Peyer's patch (tissue), 4 donors: ENCODE results near the gene NDUFS6. TPM values are rescaled to one million over a fixed set of nuclear protein-coding genes. Genes with fewer than 3 reads are reported as not detected.
"Not testable (repeated sequence)": the region's sequence is repeated elsewhere in the genome, so short reads cannot be mapped to it uniquely, and the experiment has no call there.

Experiments used
- DNase-seq, 3 donors: peaks; one replicate each; pipeline ENCODE4 v3.0.0-alpha.2; 2017 to 2019
- H3K27ac ChIP-seq, 4 donors: fragments of 200-600 bp; sonication (generic); one replicate each; pipeline ENCODE4 v1.5.1; 2016 to 2019
- H3K27me3 ChIP-seq, 2 donors: fragments of 200-600 bp; sonication (generic); one replicate each; pipeline ENCODE4 v1.5.1; 2019
- H3K36me3 ChIP-seq, 3 donors: fragments of 200-600 bp; sonication (generic); one replicate each; pipeline ENCODE4 v1.5.1; 2016 to 2019
- H3K4me1 ChIP-seq, 4 donors: fragments of 200-600 bp; sonication (generic); one replicate each; pipeline ENCODE4 v1.5.1; 2016 to 2019
- H3K4me3 ChIP-seq, 4 donors: fragments of 200-600 bp; sonication (generic); 1 replicate in 3 of 4; 2 replicates in 1 of 4; pipeline ENCODE4 v1.5.1; 2016 to 2019; ENCODE audit warnings: mild to moderate bottlenecking in 1 of 4
- H3K9me3 ChIP-seq, 4 donors: fragments of 200-600 bp; sonication (generic); one replicate each; pipeline ENCODE4 v1.5.1; 2016 to 2019; ENCODE audit warnings: mild to moderate bottlenecking in 1 of 4
- POLR2A ChIP-seq, 2 donors: fragments of 450-650 bp; IDR thresholded peaks; one replicate each; pipeline ENCODE4 v1.5.1; 2017; ENCODE audit warnings: antibody characterized with exemption in 2 of 2, mild to moderate bottlenecking in 2 of 2, moderate library complexity in 2 of 2
- total RNA-seq, 4 donors: library from RNA; depleted of rRNA; stranded (reverse); fragments of >200 nt; gene quantifications; one replicate each; pipeline ENCODE4 v1.1.0, GENCODE V29; 2016
- TF ChIP-seq, protein P1 (sequence below), 6 experiments: fragments of 450-650 bp in 4 of 6; fragments of 200-600 bp in 2 of 6; sonication (generic) in 1 of 6; IDR thresholded peaks; one replicate each; pipeline ENCODE4 v1.5.1; 2017 to 2019; ENCODE audit warnings: antibody characterized with exemption in 6 of 6, mild to moderate bottlenecking in 3 of 6, moderate library complexity in 1 of 6

Gene NDUFS6
- total RNA-seq, 4 donors from 2014 or later = 27.4 to 86.5 (median 47.6) TPM

DNA sequence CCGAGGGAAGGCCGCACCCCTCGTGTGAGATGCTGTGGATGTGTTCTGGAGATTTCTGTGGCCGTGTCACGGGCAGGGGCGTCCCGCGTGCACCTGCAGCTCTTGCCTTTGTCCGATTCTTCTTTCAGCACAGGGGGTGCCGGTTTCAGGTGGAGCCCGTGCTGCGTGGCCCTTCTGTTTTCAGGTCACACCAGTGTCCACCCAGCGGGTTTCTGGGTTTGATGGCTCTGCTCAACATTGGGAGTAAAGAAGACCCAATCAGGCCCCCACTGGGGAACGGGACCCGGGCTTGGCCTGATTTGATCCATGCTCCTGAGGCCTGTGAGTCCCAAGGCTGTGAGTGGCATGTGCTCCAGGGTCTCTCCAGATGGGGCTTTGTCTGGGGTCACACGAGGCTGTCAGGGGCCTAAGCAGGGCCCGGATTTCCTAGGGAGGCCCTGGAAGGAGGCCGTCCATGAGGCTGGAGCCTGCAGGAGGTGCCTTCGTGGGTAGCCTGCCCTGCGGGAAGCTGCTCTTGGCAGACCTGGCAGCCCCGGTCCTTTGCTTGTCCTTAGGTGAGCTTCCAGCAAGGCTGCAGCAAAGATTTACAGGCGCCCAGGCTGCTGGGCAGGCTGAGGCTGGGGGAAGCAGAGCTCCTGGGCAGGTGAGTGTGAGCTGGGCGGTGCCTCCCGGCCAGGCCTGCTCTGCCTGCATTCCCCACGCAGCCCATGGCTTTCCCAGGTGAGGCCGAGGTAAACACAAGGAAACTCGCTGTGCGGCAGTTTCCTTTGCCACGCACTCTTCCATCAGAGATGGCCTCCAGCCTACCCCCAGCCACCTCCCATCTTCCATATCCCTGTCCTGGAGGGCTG lies 14.4 kb upstream of the NDUFS6 start:
- Histone ChIP-seq H3K9me3 (no peaks in the 10 kb centered on the region), H3K4me3 (no peak overlapping the region), H3K27me3 (no peaks in the 10 kb centered on the region), H3K27ac (no peak overlapping the region), H3K36me3 (no peaks in the 10 kb centered on the region), H3K4me1 (no peaks in the 10 kb centered on the region)
- TF ChIP-seq, protein P1, sequence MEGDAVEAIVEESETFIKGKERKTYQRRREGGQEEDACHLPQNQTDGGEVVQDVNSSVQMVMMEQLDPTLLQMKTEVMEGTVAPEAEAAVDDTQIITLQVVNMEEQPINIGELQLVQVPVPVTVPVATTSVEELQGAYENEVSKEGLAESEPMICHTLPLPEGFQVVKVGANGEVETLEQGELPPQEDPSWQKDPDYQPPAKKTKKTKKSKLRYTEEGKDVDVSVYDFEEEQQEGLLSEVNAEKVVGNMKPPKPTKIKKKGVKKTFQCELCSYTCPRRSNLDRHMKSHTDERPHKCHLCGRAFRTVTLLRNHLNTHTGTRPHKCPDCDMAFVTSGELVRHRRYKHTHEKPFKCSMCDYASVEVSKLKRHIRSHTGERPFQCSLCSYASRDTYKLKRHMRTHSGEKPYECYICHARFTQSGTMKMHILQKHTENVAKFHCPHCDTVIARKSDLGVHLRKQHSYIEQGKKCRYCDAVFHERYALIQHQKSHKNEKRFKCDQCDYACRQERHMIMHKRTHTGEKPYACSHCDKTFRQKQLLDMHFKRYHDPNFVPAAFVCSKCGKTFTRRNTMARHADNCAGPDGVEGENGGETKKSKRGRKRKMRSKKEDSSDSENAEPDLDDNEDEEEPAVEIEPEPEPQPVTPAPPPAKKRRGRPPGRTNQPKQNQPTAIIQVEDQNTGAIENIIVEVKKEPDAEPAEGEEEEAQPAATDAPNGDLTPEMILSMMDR (IDR thresholded peaks at IDR 0.05) = no peak
- no peak for TF ChIP-seq POLR2A (IDR thresholded peaks at IDR 0.05)
- peak in 2 of 3 donors; percentile 31 to 41 for DNase-seq

DNA sequence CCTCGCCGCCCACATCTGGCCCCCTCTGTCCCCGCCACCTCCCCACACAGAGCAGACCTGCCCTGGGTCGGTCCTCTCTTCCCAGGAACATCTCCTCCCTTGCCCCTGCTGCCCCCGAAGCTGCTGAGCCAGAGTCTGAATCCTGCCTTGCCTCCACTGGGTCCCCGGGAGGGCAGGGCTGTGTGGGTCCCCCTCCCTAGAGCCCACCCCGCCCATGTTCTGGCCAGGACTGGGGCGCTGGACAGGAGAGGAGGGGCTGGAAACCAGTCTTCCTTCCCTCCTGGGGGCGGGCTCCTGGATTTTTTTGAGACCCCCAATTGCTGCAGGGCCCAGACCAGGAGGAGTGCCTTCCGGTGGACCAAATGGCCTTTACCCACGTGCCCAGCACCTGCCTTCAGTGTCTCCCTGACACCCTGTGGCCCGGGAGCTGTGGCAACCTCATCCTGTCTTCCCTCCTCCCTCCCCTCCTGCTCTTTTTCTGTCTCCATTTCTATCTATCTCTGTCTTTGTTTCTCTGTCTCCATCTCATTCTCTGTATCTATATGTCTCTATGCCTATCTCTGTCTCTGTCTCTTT lies 13.6 kb upstream of the NDUFS6 start:
- no peaks in the 10 kb centered on the region for H3K36me3 ChIP-seq
- no peak overlapping the region for H3K27ac ChIP-seq
- TF ChIP-seq, protein P1 (IDR thresholded peaks at IDR 0.05) = no peak
- TF ChIP-seq POLR2A (IDR thresholded peaks at IDR 0.05) = no peak
- no peaks in the 10 kb centered on the region for H3K27me3 ChIP-seq
- peaks cover 0 to 5% (median 0%) of the 10 kb centered on the region in 4 donors for H3K4me1 ChIP-seq
- no peak overlapping the region for H3K4me3 ChIP-seq
- DNase-seq = peak in 2 of 3 donors; percentile 18 to 39
- H3K9me3 ChIP-seq = no peaks in the 10 kb centered on the region

DNA sequence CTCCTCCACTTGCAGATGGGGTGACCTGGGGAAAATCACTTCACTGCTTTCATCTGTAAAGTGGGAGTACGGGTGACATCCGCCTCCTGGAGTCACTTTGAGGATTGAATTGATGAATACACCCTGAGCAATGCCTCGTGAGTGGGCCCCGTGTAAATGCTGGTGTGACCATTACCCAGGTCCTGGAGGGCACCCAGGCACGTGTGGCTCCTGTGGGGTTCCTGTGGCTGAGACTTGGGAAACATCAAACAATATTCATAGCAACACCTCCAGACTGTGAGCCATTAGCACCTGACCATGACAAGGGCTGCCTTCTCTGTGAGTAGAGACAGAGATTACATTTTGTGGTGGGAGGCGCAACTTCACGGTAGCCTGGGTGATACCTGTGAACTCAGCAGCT lies 13.0 kb upstream of the NDUFS6 start:
- Histone ChIP-seq H3K36me3 (no peaks in the 10 kb centered on the region), H3K4me3 (no peak overlapping the region), H3K27me3 (no peaks in the 10 kb centered on the region), H3K27ac (no peak overlapping the region), H3K9me3 (no peaks in the 10 kb centered on the region), H3K4me1 (peaks cover 0 to 9% (median 0%) of the 10 kb centered on the region in 4 donors)
- no peak for TF ChIP-seq POLR2A (IDR thresholded peaks at IDR 0.05)
- TF ChIP-seq, protein P1 (IDR thresholded peaks at IDR 0.05) = no peak
- peak in 1 of 3 donors; percentile 38 for DNase-seq

DNA sequence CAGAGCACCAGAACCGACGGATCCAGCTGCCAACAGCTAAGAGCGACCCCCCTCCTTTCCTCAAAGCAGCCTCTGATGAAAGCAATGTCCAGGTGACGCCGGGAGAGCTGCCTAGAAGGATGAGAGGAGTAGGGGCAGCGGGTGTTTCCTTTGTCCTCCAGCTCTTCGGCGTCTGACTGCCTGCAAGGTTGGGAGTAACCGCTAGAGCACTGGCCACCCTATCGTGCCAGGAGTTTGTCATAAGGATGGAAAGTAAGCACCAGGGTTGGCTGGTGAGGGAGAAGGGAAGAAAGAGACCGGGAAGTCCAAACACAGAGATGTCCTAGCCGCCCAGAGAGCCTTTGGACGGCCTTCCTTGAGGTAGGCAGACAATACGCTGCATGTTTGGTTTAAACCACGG lies 12.4 kb upstream of the NDUFS6 start:
- peaks cover 0 to 10% (median 0%) of the 10 kb centered on the region in 4 donors for H3K4me1 ChIP-seq
- no peaks in the 10 kb centered on the region for H3K27me3 ChIP-seq
- H3K36me3 ChIP-seq = no peaks in the 10 kb centered on the region
- no peak overlapping the region for H3K4me3 ChIP-seq
- TF ChIP-seq POLR2A (IDR thresholded peaks at IDR 0.05) = no peak
- TF ChIP-seq, protein P1 (IDR thresholded peaks at IDR 0.05) = no peak
- H3K9me3 ChIP-seq = no peaks in the 10 kb centered on the region
- no peak overlapping the region for H3K27ac ChIP-seq
- peak in 2 of 3 donors; percentile 34 to 37 for DNase-seq

DNA sequence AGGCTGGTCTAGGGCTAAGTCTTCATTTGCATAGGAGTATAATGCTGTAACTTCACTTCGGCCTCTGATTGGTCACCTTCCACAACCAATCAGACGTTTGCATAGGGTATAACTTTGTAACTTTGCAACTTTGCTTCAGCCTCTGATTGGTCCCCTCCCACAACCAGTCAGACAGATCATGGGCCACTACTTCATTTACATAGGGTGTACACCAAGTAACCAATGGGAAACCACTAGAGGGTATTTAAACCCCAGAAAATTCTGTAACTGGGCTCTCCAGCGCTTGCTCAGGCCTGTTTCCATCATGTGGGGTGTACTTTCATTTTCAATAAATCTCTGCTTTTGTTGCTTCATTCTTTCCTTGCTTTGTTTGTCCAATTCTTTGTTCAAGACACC lies 11.8 kb upstream of the NDUFS6 start:
- not testable (repeated sequence) for H3K9me3 ChIP-seq, H3K4me1 ChIP-seq, H3K27me3 ChIP-seq, H3K4me3 ChIP-seq, H3K27ac ChIP-seq, H3K36me3 ChIP-seq
- peak in 1 of 3 donors; percentile 24 for DNase-seq

DNA sequence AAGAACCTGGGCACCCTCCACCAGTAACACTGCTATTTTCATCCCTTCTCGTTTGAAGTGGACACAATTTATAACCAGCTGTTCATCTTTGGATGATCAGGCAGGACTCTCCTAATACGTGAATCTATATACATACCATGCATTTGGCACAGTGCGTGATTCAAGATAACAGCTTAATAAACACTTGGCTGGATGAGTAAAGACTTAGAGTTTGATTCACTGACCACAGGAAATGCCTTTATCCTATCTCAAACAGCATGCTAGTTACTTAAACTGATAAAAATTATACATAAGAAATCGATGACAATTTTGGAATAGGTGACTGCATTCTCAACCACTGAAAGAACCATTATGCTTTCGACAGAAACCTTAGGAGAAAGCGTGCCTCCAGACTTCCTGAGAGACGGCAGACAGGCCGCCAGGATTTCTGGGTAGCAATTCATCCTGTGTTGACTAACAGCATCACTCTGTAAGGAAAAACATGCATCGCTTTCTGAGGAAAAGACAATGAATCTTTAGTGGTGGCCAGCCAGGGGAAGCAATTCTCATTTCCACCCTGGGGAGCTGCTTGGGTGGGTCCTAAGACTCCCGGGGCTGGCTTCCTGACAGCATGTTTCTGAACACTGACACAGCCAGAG lies 11.3 kb upstream of the NDUFS6 start:
- no peak for TF ChIP-seq POLR2A (IDR thresholded peaks at IDR 0.05)
- TF ChIP-seq, protein P1 (IDR thresholded peaks at IDR 0.05) = no peak
- Histone ChIP-seq H3K27ac (no peak overlapping the region), H3K4me1 (peaks cover 0 to 10% (median 0%) of the 10 kb centered on the region in 4 donors), H3K36me3 (no peaks in the 10 kb centered on the region), H3K9me3 (no peaks in the 10 kb centered on the region), H3K27me3 (no peaks in the 10 kb centered on the region), H3K4me3 (no peak overlapping the region)
- DNase-seq = peak in 2 of 3 donors; percentile 7 to 12
